Iris pigment epithelial cell (primary cell): Measurements from ENCODE around the gene CD52.

ENCODE experiments used
- DNase-seq: peaks from one replicate; pipeline ENCODE4 v3.0.0-alpha.2; 2011; ENCODE audit warnings: low read depth

Gene CD52

GRCh38 chr1:26317612-26318337 lies at the start of gene CD52:
Gene CD52 (plus strand): TSS chr1:26317958. CDS start chr1:26318018, 60 bp downstream.
- no peak for DNase-seq

GRCh38 chr1:26268290-26269197 lies 49.2 kb upstream of the CD52 start:
- DNase-seq = no peak

- DNase-seq = no peak
Measured at GRCh38 chr1:26269198-26269550, 48.6 kb upstream of the CD52 start.

GRCh38 chr1:26274801-26275425 lies 42.8 kb upstream of the CD52 start:
- DNase-seq = peak; percentile 85

- DNase-seq = peak; percentile 93
Measured at GRCh38 chr1:26275580-26276431, 42.0 kb upstream of the CD52 start.

GRCh38 chr1:26276432-26276838 lies 41.3 kb upstream of the CD52 start:
- no peak for DNase-seq

- no peak for DNase-seq
Measured at GRCh38 chr1:26277261-26277661, 40.5 kb upstream of the CD52 start.

- DNase-seq = no peak
Measured at GRCh38 chr1:26277719-26278118, 40.0 kb upstream of the CD52 start.

GRCh38 chr1:26278303-26278702 lies 39.5 kb upstream of the CD52 start:
- no peak for DNase-seq

GRCh38 chr1:26278724-26279455 lies 38.9 kb upstream of the CD52 start:
- DNase-seq = peak; percentile 33

GRCh38 chr1:26279456-26280332 lies 38.1 kb upstream of the CD52 start, which contains the start of gene SH3BGRL3:
Gene SH3BGRL3 (plus strand): TSS chr1:26280086. CDS start chr1:26280156, 70 bp downstream.
- peak; percentile 87 for DNase-seq

- DNase-seq = peak; percentile 45
Measured at GRCh38 chr1:26280333-26281042, 37.3 kb upstream of the CD52 start.

GRCh38 chr1:26281091-26281958 lies 36.4 kb upstream of the CD52 start:
- peak; percentile 11 for DNase-seq

- DNase-seq = peak; percentile 51
Measured at GRCh38 chr1:26281971-26282370, 35.8 kb upstream of the CD52 start.

GRCh38 chr1:26282401-26282918 lies 35.3 kb upstream of the CD52 start:
- no peak for DNase-seq

- DNase-seq = peak; percentile 15
Measured at GRCh38 chr1:26283279-26283853, 34.4 kb upstream of the CD52 start.

GRCh38 chr1:26283871-26284596 lies 33.7 kb upstream of the CD52 start:
- no peak for DNase-seq
